Large intestine (tissue), 3 donors: Measurements from ENCODE around the gene RYK. TPM values are rescaled to one million over a fixed set of nuclear protein-coding genes. Genes with fewer than 3 reads are reported as not detected.

ENCODE experiments used
- DNase-seq, 2 donors: peaks; one replicate each; pipeline versions ENCODE4 v3.0.0 to v3.0.0-alpha.2; 2013
- H3K27ac ChIP-seq: one replicate; pipeline ENCODE4 v1.5.1; 2013; ENCODE audit warnings: low read length
- H3K27me3 ChIP-seq: 2 replicates; pipeline ENCODE4 v1.6.1; 2013; ENCODE audit warnings: low read length; ENCODE audit not compliant: control insufficient read depth, insufficient read depth
- H3K36me3 ChIP-seq: 2 replicates; pipeline ENCODE4 v1.6.1; 2013; ENCODE audit warnings: low read length; ENCODE audit not compliant: control insufficient read depth, insufficient read depth
- H3K4me1 ChIP-seq: one replicate; pipeline ENCODE4 v1.6.1; 2013; ENCODE audit warnings: low read length; ENCODE audit not compliant: control insufficient read depth, insufficient read depth
- H3K4me3 ChIP-seq: one replicate; pipeline ENCODE4 v1.5.1; 2013; ENCODE audit warnings: low read length
- H3K9me3 ChIP-seq: one replicate; pipeline ENCODE4 v1.6.1; 2013; ENCODE audit warnings: mild to moderate bottlenecking, low read depth, low read length, moderate library complexity; ENCODE audit not compliant: control insufficient read depth
- WGBS: methylation state at CpG from one replicate; pipeline ENCODE4 v1.1.5; 2013; ENCODE audit warnings: low lambda C conversion rate; ENCODE audit not compliant: insufficient coverage; 5-methylcytosine and 5-hydroxymethylcytosine counted together
- polyA plus RNA-seq: library from polyadenylated mRNA; unstranded; fragments of 120-200 nt; gene quantifications from one replicate; pipeline ENCODE4 v1.2.1, GENCODE V29; 2013

RYK gene
- polyA plus RNA-seq, 1 donor: 55.7 TPM

GRCh38 chr3:134132961-134133360 lies 117.7 kb downstream of the RYK start:
- no peak overlapping the region for H3K27ac ChIP-seq
- DNase-seq: no peak
- no peaks in the 10 kb centered on the region for H3K27me3 ChIP-seq
- 88% methylated on average over 1 of the region's 3 CpGs for WGBS
- no peaks in the 10 kb centered on the region for H3K4me1 ChIP-seq
- no peaks in the 10 kb centered on the region for H3K36me3 ChIP-seq
- no peaks in the 10 kb centered on the region for H3K9me3 ChIP-seq
- H3K4me3 ChIP-seq: no peak overlapping the region

GRCh38 chr3:134126153-134126552 lies 124.5 kb downstream of the RYK start:
- Histone ChIP-seq H3K4me3 (no peak overlapping the region), H3K4me1 (no peaks in the 10 kb centered on the region), H3K36me3 (no peaks in the 10 kb centered on the region), H3K27me3 (no peaks in the 10 kb centered on the region), H3K9me3 (peaks cover 9% of the 10 kb centered on the region), H3K27ac (no peak overlapping the region)
- no CpG with 5 or more reads among the region's 1 CpG for WGBS
- no peak for DNase-seq

- H3K9me3 ChIP-seq: peaks cover 2% of the 10 kb centered on the region
- H3K4me1 ChIP-seq: no peaks in the 10 kb centered on the region
- WGBS: no CpG with 5 or more reads among the region's 2 CpGs
- no peak overlapping the region for H3K4me3 ChIP-seq
- no peaks in the 10 kb centered on the region for H3K27me3 ChIP-seq
- H3K36me3 ChIP-seq: no peaks in the 10 kb centered on the region
- no peak for DNase-seq
- no peak overlapping the region for H3K27ac ChIP-seq
These were observed 135.9 kb downstream of the RYK start for GRCh38 chr3:134114726-134115125.

- H3K27ac ChIP-seq: no peak overlapping the region
- no peaks in the 10 kb centered on the region for H3K27me3 ChIP-seq
- H3K36me3 ChIP-seq: no peaks in the 10 kb centered on the region
- DNase-seq: no peak
- H3K9me3 ChIP-seq: no peaks in the 10 kb centered on the region
- H3K4me1 ChIP-seq: no peaks in the 10 kb centered on the region
- no peak overlapping the region for H3K4me3 ChIP-seq
- no CpG with 5 or more reads among the region's 2 CpGs for WGBS
These were observed 139.0 kb downstream of the RYK start for GRCh38 chr3:134111616-134112015.

GRCh38 chr3:134110963-134111362 lies 139.7 kb downstream of the RYK start:
- H3K27me3 ChIP-seq: no peaks in the 10 kb centered on the region
- H3K36me3 ChIP-seq: no peaks in the 10 kb centered on the region
- H3K9me3 ChIP-seq: no peaks in the 10 kb centered on the region
- H3K4me3 ChIP-seq: no peak overlapping the region
- 90% methylated on average over 2 of the region's 2 CpGs for WGBS
- H3K27ac ChIP-seq: no peak overlapping the region
- H3K4me1 ChIP-seq: no peaks in the 10 kb centered on the region
- no peak for DNase-seq

Other genes starting within 250 kb of the RYK start
- gene SLCO2A1, start 220.9 kb downstream of the RYK start, polyA plus RNA-seq: 8.2 TPM
- 36.0 TPM for gene AMOTL2, start 123.6 kb upstream of the RYK start, polyA plus RNA-seq
- gene ANAPC13, start 235.1 kb upstream of the RYK start, polyA plus RNA-seq: 77.1 TPM
- gene CEP63, start 235.2 kb upstream of the RYK start, polyA plus RNA-seq: 23.8 TPM